ENCODE results near the gene TTC34.

GRCh38 chr1:2623571-2624337 is 177.7 kb downstream of the TTC34 start:
- TF ChIP-seq MATR3 (CRISPR knock-in tag; IDR thresholded peaks at IDR 0.05): no peak
- TF ChIP-seq USF2 (IDR thresholded peaks at IDR 0.05; ENCODE audit: low read depth, low read length): no peak
- no peak for TF ChIP-seq USF2 (CRISPR knock-in tag; IDR thresholded peaks at IDR 0.05; ENCODE audit: borderline replicate concordance)
- TF ChIP-seq REST (IDR thresholded peaks at IDR 0.05; ENCODE audit: borderline replicate concordance in 1 of 2, low read depth in 1 of 2, low read length in 2 of 2): no peak
- TF ChIP-seq ZBTB8A (CRISPR knock-in tag; IDR thresholded peaks at IDR 0.05; ENCODE audit: borderline replicate concordance, low read depth): no peak
- no peak for TF ChIP-seq ARNT2 (CRISPR knock-in tag; IDR thresholded peaks at IDR 0.05; ENCODE audit: low read depth)
- TF ChIP-seq ZNF766 (CRISPR knock-in tag; IDR thresholded peaks at IDR 0.05; ENCODE audit: borderline replicate concordance): no peak

Data from HepG2 (cell line).